Natural killer cell (primary cell): ENCODE data around the gene TMC1. TPM values are rescaled to one million over a fixed set of nuclear protein-coding genes. Genes with fewer than 3 reads are reported as not detected.
"Not testable (repeated sequence)": the region's sequence is repeated elsewhere in the genome, so short reads cannot be mapped to it uniquely, and the experiment has no call there.

ENCODE experiments used
- ATAC-seq, 3 donors: fragments of 150-1000 bp in 2 of 3; fragments of 200-7000 bp in 1 of 3; cut with Tn5 transposase; 1 replicate in 1 of 3; 2 replicates in 2 of 3; pipeline ENCODE4 v1.10.0; 2021; ENCODE audit warnings: mild to moderate bottlenecking in 2 of 3, moderate library complexity in 2 of 3
- DNase-seq, 2 donors: peaks; one replicate each; pipeline versions ENCODE4 v3.0.0 to v3.0.0-alpha.2; 2013 to 2021; ENCODE audit warnings: mixed read lengths in 1 of 2
- H3K27ac ChIP-seq: one replicate; pipeline ENCODE4 v1.5.1; 2013; ENCODE audit warnings: mild to moderate bottlenecking, low read length
- H3K27me3 ChIP-seq: one replicate; pipeline ENCODE4 v1.6.1; 2013; ENCODE audit warnings: low read length; ENCODE audit not compliant: control insufficient read depth, insufficient read depth
- H3K36me3 ChIP-seq: one replicate; pipeline ENCODE4 v1.6.1; 2013; ENCODE audit warnings: low read length; ENCODE audit not compliant: control insufficient read depth, insufficient read depth
- H3K4me1 ChIP-seq: one replicate; pipeline ENCODE4 v1.6.1; 2013; ENCODE audit warnings: low read length; ENCODE audit not compliant: control insufficient read depth, insufficient read depth
- H3K4me3 ChIP-seq: one replicate; pipeline ENCODE4 v1.5.1; 2013; ENCODE audit warnings: low read length
- H3K9me3 ChIP-seq: one replicate; pipeline ENCODE4 v1.6.1; 2013; ENCODE audit warnings: low read length; ENCODE audit not compliant: control insufficient read depth, insufficient read depth
- H3K27ac Mint-ChIP-seq, 2 donors: one replicate each; pipeline ENCODE4 v1.8.0; 2022; ENCODE audit warnings: mild to moderate bottlenecking in 2 of 2, mixed read lengths in 2 of 2, moderate library complexity in 1 of 2
- H3K27me3 Mint-ChIP-seq, 2 donors: one replicate each; pipeline ENCODE4 v1.8.0; 2022; ENCODE audit warnings: low read depth in 2 of 2, mixed read lengths in 2 of 2
- H3K36me3 Mint-ChIP-seq: one replicate; pipeline ENCODE4 v1.8.0; 2022; ENCODE audit warnings: mixed read lengths
- H3K4me1 Mint-ChIP-seq, 2 donors: one replicate each; pipeline ENCODE4 v1.8.0; 2022; ENCODE audit warnings: mixed read lengths in 2 of 2
- H3K4me3 Mint-ChIP-seq: one replicate; pipeline ENCODE4 v1.8.0; 2022; ENCODE audit warnings: mild to moderate bottlenecking, moderate library complexity, mixed read lengths
- H3K9me3 Mint-ChIP-seq, 2 donors: one replicate each; pipeline ENCODE4 v1.8.0; 2022; ENCODE audit warnings: mixed read lengths in 2 of 2
- WGBS: methylation state at CpG from one replicate; pipeline ENCODE4 v1.1.7; 2013; ENCODE audit warnings: missing lambda C conversion rate; ENCODE audit not compliant: insufficient coverage; 5-methylcytosine and 5-hydroxymethylcytosine counted together
- intact Hi-C: fragments of 100-400 bp; cut with micrococcal nuclease; formaldehyde crosslinking; loops from one replicate; pipeline ENCODE4 v1.14.2; 2022
- total RNA-seq, 4 donors: library from RNA; stranded (reverse); fragments of 120-200 nt in 1 of 4; gene quantifications; one replicate each; pipeline versions ENCODE4 v1.2.3 to v1.2.4, GENCODE V29; 2013 to 2022
- TF ChIP-seq, protein P1 (sequence below): fragments of 200-600 bp; IDR thresholded peaks from one replicate; pipeline ENCODE4 v1.8.0; 2022; ENCODE audit warnings: antibody characterized with exemption

The TMC1 gene
- total RNA-seq, 3 donors from 2014 or later (not counting 1 experiment from before 2014, with no cell fraction given), result not detected

DNA sequence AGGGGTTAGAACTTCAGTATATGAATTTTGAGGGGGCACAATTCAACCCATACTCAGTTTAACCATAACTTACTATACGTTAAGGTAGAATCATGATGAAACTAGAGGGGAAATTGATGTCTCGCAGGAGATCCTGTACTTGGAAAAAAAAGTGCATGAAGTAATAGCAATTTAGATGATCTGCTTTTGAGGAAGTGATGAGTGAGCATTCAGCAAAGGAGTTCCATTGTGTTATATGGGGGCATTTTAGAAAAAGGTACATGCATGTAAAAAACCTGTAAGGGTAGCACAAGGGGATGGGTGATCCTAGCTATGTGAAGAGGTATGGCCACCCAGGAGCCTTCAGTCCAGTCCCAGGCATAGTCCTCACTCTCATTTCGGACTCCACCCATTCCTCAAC lies 14.8 kb upstream of the TMC1 start:
- TF ChIP-seq, protein P1, sequence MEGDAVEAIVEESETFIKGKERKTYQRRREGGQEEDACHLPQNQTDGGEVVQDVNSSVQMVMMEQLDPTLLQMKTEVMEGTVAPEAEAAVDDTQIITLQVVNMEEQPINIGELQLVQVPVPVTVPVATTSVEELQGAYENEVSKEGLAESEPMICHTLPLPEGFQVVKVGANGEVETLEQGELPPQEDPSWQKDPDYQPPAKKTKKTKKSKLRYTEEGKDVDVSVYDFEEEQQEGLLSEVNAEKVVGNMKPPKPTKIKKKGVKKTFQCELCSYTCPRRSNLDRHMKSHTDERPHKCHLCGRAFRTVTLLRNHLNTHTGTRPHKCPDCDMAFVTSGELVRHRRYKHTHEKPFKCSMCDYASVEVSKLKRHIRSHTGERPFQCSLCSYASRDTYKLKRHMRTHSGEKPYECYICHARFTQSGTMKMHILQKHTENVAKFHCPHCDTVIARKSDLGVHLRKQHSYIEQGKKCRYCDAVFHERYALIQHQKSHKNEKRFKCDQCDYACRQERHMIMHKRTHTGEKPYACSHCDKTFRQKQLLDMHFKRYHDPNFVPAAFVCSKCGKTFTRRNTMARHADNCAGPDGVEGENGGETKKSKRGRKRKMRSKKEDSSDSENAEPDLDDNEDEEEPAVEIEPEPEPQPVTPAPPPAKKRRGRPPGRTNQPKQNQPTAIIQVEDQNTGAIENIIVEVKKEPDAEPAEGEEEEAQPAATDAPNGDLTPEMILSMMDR, result no peak
- Mint-ChIP-seq H3K27me3 (no peaks in the 10 kb centered on the region), H3K9me3 (no peaks in the 10 kb centered on the region), H3K36me3 (no peaks in the 10 kb centered on the region), H3K4me3 (no peak overlapping the region), H3K27ac (no peak overlapping the region), H3K4me1 (no peaks in the 10 kb centered on the region)
- Histone ChIP-seq H3K36me3 (no peaks in the 10 kb centered on the region), H3K27me3 (no peaks in the 10 kb centered on the region), H3K9me3 (no peaks in the 10 kb centered on the region), H3K27ac (no peak overlapping the region), H3K4me3 (no peak overlapping the region), H3K4me1 (no peaks in the 10 kb centered on the region)
- no peak for DNase-seq
- intact Hi-C loops, result no loop called here
- WGBS, result 81% methylated on average over 3 of the region's 3 CpGs
- no peak for ATAC-seq

DNA sequence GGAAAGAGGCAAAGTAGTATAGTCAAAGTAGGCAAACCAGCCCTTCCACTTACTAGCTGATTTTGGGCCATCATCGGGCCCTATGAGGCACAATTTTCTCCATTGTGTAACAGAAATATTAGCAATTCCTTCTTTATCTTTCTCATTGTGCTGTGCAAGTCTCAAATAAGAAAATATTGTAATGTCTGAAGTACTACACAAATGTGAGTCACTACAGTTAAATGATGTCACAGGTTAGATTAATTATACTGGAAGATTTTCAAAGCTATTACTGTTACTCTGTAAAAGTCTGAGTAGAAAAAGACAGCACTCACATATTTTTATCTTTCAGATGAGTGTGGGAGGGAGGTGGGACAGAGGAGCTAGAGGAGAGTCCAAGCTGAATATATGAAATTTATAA lies 12.4 kb upstream of the TMC1 start:
- Histone ChIP-seq H3K36me3 (no peaks in the 10 kb centered on the region), H3K27ac (no peak overlapping the region), H3K4me1 (no peaks in the 10 kb centered on the region), H3K9me3 (no peaks in the 10 kb centered on the region), H3K27me3 (no peaks in the 10 kb centered on the region), H3K4me3 (no peak overlapping the region)
- H3K9me3 Mint-ChIP-seq, result no peaks in the 10 kb centered on the region
- DNase-seq (no peak), ATAC-seq (no peak)
- H3K27ac Mint-ChIP-seq, result no peak overlapping the region
- TF ChIP-seq, protein P1, result no peak
- no peaks in the 10 kb centered on the region for H3K4me1 Mint-ChIP-seq
- 89% methylated on average over 1 of the region's 1 CpG for WGBS
- intact Hi-C loops, result no loop called here
- H3K4me3 Mint-ChIP-seq, result no peak overlapping the region
- no peaks in the 10 kb centered on the region for H3K36me3 Mint-ChIP-seq
- H3K27me3 Mint-ChIP-seq, result no peaks in the 10 kb centered on the region

DNA sequence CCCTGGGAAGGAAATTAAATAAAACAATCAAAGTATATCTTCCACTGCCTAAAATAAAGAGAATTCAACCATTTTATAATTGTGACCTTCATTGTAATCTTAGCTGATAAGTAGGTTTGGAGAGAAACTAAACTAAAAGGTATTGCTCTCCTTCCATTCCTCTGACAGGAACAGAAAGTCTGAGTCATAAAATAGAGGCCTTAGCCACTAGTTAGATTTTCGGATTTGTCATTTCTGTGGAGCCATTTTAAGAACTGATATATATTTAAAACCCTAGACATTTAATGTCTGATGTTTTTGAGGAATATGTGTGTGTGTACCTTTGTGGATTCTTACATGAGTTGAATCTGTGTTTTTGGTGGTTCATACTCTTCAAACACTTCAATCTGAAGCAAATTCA lies 11.8 kb upstream of the TMC1 start:
- Histone ChIP-seq H3K4me3 (no peak overlapping the region), H3K4me1 (no peaks in the 10 kb centered on the region), H3K27me3 (no peaks in the 10 kb centered on the region), H3K36me3 (no peaks in the 10 kb centered on the region), H3K27ac (no peak overlapping the region), H3K9me3 (no peaks in the 10 kb centered on the region)
- Mint-ChIP-seq H3K9me3 (no peaks in the 10 kb centered on the region), H3K36me3 (no peaks in the 10 kb centered on the region), H3K4me3 (no peak overlapping the region), H3K4me1 (no peaks in the 10 kb centered on the region), H3K27ac (no peak overlapping the region), H3K27me3 (no peaks in the 10 kb centered on the region)
- intact Hi-C loops, result no loop called here
- ATAC-seq (no peak), DNase-seq (no peak)
- WGBS, result no CpG with 5 or more reads among the region's 1 CpG
- TF ChIP-seq, protein P1, result no peak

DNA sequence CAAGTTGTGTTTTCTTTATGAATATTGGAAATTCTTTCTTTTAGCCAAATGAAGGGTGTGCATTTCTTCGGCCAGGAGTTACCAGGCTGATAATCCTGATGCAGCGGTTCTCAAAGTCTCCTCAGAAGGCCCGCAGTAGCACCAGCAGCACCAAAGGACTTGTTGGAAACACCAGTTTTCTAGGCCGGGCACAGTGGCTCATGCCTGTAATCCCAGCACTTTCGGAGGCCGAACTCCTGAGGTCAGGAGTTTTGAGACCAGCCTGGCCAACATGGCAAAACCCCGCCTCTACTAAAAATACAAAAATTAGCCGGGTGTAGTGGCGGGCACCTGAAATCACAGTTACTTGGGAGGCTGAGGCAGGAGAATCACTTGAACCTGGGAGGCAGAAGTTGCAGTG lies 397 bp upstream of the TMC1 start:
- H3K27ac ChIP-seq, H3K27ac Mint-ChIP-seq, H3K4me3 Mint-ChIP-seq, H3K36me3 ChIP-seq, DNase-seq, H3K4me1 Mint-ChIP-seq, H3K27me3 ChIP-seq, intact Hi-C loops, H3K36me3 Mint-ChIP-seq, H3K27me3 Mint-ChIP-seq, H3K9me3 Mint-ChIP-seq, H3K4me1 ChIP-seq, H3K4me3 ChIP-seq, ATAC-seq, H3K9me3 ChIP-seq: not testable (repeated sequence)
- WGBS, result 98% methylated on average over 9 of the region's 9 CpGs
